Naive thymus-derived CD8-positive, alpha-beta T cell (primary cell): ENCODE results near the gene SCYGR5. TPM values are rescaled to one million over a fixed set of nuclear protein-coding genes. Genes with fewer than 3 reads are reported as not detected.

ENCODE experiments used
- ATAC-seq, 2 donors: fragments of 150-1000 bp; cut with Tn5 transposase in 1 of 2; sonication (Bioruptor Pico), chemical (Tn5 transposase) in 1 of 2; 1 replicate in 1 of 2; 2 replicates in 1 of 2; pipeline ENCODE4 v1.10.0; 2021; ENCODE audit warnings: mild to moderate bottlenecking in 2 of 2, moderate library complexity in 2 of 2
- POLR2A ChIA-PET: fragments of 350-600 bp; sonication (Branson Sonifier 250); formaldehyde crosslinking; loops from one replicate; lab custom pipeline; 2021; ENCODE audit warnings: antibody characterized with exemption; lab: Charles Lee
- DNase-seq, 10 donors: peaks; one replicate each; pipeline versions ENCODE4 v3.0.0 to v3.0.0-alpha.2; 2020 to 2022
- H3K27ac Mint-ChIP-seq, 10 donors: one replicate each; pipeline ENCODE4 v1.8.0; 2020 to 2022; ENCODE audit warnings: mild to moderate bottlenecking in 10 of 10, mixed read lengths in 10 of 10, moderate library complexity in 4 of 10, inconsistent platforms in 1 of 10
- H3K27me3 Mint-ChIP-seq, 5 donors: one replicate each; pipeline ENCODE4 v1.8.0; 2021 to 2022; ENCODE audit warnings: mixed read lengths in 5 of 5
- H3K36me3 Mint-ChIP-seq, 3 donors: one replicate each; pipeline ENCODE4 v1.8.0; 2020 to 2022; ENCODE audit warnings: mixed read lengths in 3 of 3, mild to moderate bottlenecking in 2 of 3, inconsistent platforms in 1 of 3
- H3K4me1 Mint-ChIP-seq, 4 donors: one replicate each; pipeline ENCODE4 v1.8.0; 2021 to 2022; ENCODE audit warnings: mixed read lengths in 4 of 4
- H3K4me3 Mint-ChIP-seq, 10 donors: one replicate each; pipeline ENCODE4 v1.8.0; 2020 to 2022; ENCODE audit warnings: mild to moderate bottlenecking in 10 of 10, mixed read lengths in 10 of 10, moderate library complexity in 6 of 10, inconsistent platforms in 1 of 10
- H3K9me3 Mint-ChIP-seq, 9 donors: one replicate each; pipeline ENCODE4 v1.8.0; 2020 to 2022; ENCODE audit warnings: mixed read lengths in 9 of 9, mild to moderate bottlenecking in 3 of 9, inconsistent platforms in 1 of 9, moderate library complexity in 1 of 9
- polyA plus RNA-seq, 3 donors: library from polyadenylated mRNA; unstranded; fragments of 300-500 nt; fragmentation: Illumina TruSeq; gene quantifications; one replicate each; pipeline ENCODE4 v1.2.3, GENCODE V29; 2021
- total RNA-seq, 8 experiments: library from RNA in 2 of 8; stranded (reverse) in 2 of 8; gene quantifications; one replicate each; pipeline ENCODE4 v1.2.3 and lab custom pipeline; 2021 to 2026

SCYGR5 gene
- total and polyA plus RNA-seq, 5 experiments from 2014 or later: not detected

GRCh38 chr2:227687189-227687588, 20.6 kb downstream of the SCYGR5 start:
- Mint-ChIP-seq H3K4me3 (no peak overlapping the region), H3K4me1 (no peaks in the 10 kb centered on the region), H3K36me3 (no peaks in the 10 kb centered on the region), H3K27me3 (peaks cover 11 to 53% (median 27%) of the 10 kb centered on the region in 5 donors), H3K27ac (no peak overlapping the region), H3K9me3 (peaks cover 0 to 2% (median 0%) of the 10 kb centered on the region in 9 donors)
- DNase-seq (no peak), ATAC-seq (no peak)
- POLR2A ChIA-PET: no interaction called here

GRCh38 chr2:227696990-227697679, 30.5 kb downstream of the SCYGR5 start:
- Mint-ChIP-seq H3K4me1 (no peaks in the 10 kb centered on the region), H3K36me3 (no peaks in the 10 kb centered on the region), H3K4me3 (no peak overlapping the region), H3K9me3 (no peaks in the 10 kb centered on the region), H3K27me3 (peaks cover 4 to 30% (median 9%) of the 10 kb centered on the region in 5 donors), H3K27ac (no peak overlapping the region)
- POLR2A ChIA-PET: no interaction called here
- DNase-seq: no peak
- no peak for ATAC-seq

GRCh38 chr2:227701556-227701955, 35.0 kb downstream of the SCYGR5 start:
- H3K36me3 Mint-ChIP-seq: no peaks in the 10 kb centered on the region
- POLR2A ChIA-PET: no interaction called here
- peaks cover 13 to 52% (median 17%) of the 10 kb centered on the region in 5 donors for H3K27me3 Mint-ChIP-seq
- no peaks in the 10 kb centered on the region for H3K4me1 Mint-ChIP-seq
- H3K27ac Mint-ChIP-seq: no peak overlapping the region
- DNase-seq (no peak), ATAC-seq (no peak)
- no peak overlapping the region for H3K4me3 Mint-ChIP-seq
- H3K9me3 Mint-ChIP-seq: no peaks in the 10 kb centered on the region

GRCh38 chr2:227703280-227703732, 36.7 kb downstream of the SCYGR5 start:
- H3K4me3 Mint-ChIP-seq: no peak overlapping the region
- no peak overlapping the region for H3K27ac Mint-ChIP-seq
- DNase-seq (no peak), ATAC-seq (no peak)
- POLR2A ChIA-PET: no interaction called here
- H3K36me3 Mint-ChIP-seq: no peaks in the 10 kb centered on the region
- no peaks in the 10 kb centered on the region for H3K9me3 Mint-ChIP-seq
- H3K4me1 Mint-ChIP-seq: no peaks in the 10 kb centered on the region
- peaks cover 17 to 60% (median 17%) of the 10 kb centered on the region in 5 donors for H3K27me3 Mint-ChIP-seq

GRCh38 chr2:227703961-227704360, 37.4 kb downstream of the SCYGR5 start:
- Mint-ChIP-seq H3K9me3 (no peaks in the 10 kb centered on the region), H3K36me3 (no peaks in the 10 kb centered on the region), H3K27me3 (peaks cover 16 to 61% (median 18%) of the 10 kb centered on the region in 5 donors), H3K4me3 (no peak overlapping the region), H3K4me1 (no peaks in the 10 kb centered on the region), H3K27ac (peak overlapping the region in 1 of 10 donors; percentile 1)
- no peak for DNase-seq
- POLR2A ChIA-PET: no interaction called here
- no peak for ATAC-seq

GRCh38 chr2:227706859-227707258, 40.3 kb downstream of the SCYGR5 start:
- DNase-seq: no peak
- no peak overlapping the region for H3K4me3 Mint-ChIP-seq
- no peaks in the 10 kb centered on the region for H3K36me3 Mint-ChIP-seq
- H3K27me3 Mint-ChIP-seq: peaks cover 5 to 47% (median 16%) of the 10 kb centered on the region in 5 donors
- POLR2A ChIA-PET: no interaction called here
- H3K4me1 Mint-ChIP-seq: no peaks in the 10 kb centered on the region
- H3K27ac Mint-ChIP-seq: no peak overlapping the region
- no peaks in the 10 kb centered on the region for H3K9me3 Mint-ChIP-seq
- ATAC-seq: no peak

- Mint-ChIP-seq H3K4me3 (no peak overlapping the region), H3K36me3 (no peaks in the 10 kb centered on the region)
- ATAC-seq: no peak
Observed at GRCh38 chr2:227707390-227707789, 40.8 kb downstream of the SCYGR5 start.

GRCh38 chr2:227710986-227711385, 44.4 kb downstream of the SCYGR5 start:
- Mint-ChIP-seq H3K4me1 (no peaks in the 10 kb centered on the region), H3K27ac (no peak overlapping the region), H3K4me3 (no peak overlapping the region), H3K27me3 (peaks cover 3 to 15% (median 5%) of the 10 kb centered on the region in 5 donors), H3K36me3 (no peaks in the 10 kb centered on the region), H3K9me3 (no peaks in the 10 kb centered on the region)
- ATAC-seq (no peak), DNase-seq (no peak)
- POLR2A ChIA-PET: no interaction called here

More at GRCh38 chr2:227707390-227707789, 40.8 kb downstream of the SCYGR5 start:
- H3K27me3 Mint-ChIP-seq: peaks cover 5 to 42% (median 17%) of the 10 kb centered on the region in 5 donors
- H3K27ac Mint-ChIP-seq: no peak overlapping the region
- H3K4me1 Mint-ChIP-seq: no peaks in the 10 kb centered on the region
- H3K9me3 Mint-ChIP-seq: no peaks in the 10 kb centered on the region
- no peak for DNase-seq
- POLR2A ChIA-PET: no interaction called here

GRCh38 chr2:227713291-227713690, 46.7 kb downstream of the SCYGR5 start:
- no peaks in the 10 kb centered on the region for H3K9me3 Mint-ChIP-seq
- no peak for ATAC-seq

GRCh38 chr2:227716501-227716900, 49.9 kb downstream of the SCYGR5 start:
- no peaks in the 10 kb centered on the region for H3K36me3 Mint-ChIP-seq
- no peak overlapping the region for H3K4me3 Mint-ChIP-seq
- POLR2A ChIA-PET: no interaction called here

More at GRCh38 chr2:227713291-227713690, 46.7 kb downstream of the SCYGR5 start:
- Mint-ChIP-seq H3K27me3 (peaks cover 6 to 16% (median 10%) of the 10 kb centered on the region in 5 donors), H3K36me3 (no peaks in the 10 kb centered on the region), H3K4me3 (no peak overlapping the region), H3K4me1 (peaks cover 0 to 8% (median 3%) of the 10 kb centered on the region in 4 donors), H3K27ac (peak overlapping the region in 1 of 10 donors; percentile 3)
- DNase-seq: no peak
- POLR2A ChIA-PET: no interaction called here

More at GRCh38 chr2:227716501-227716900, 49.9 kb downstream of the SCYGR5 start:
- H3K27ac Mint-ChIP-seq: no peak overlapping the region
- H3K9me3 Mint-ChIP-seq: no peaks in the 10 kb centered on the region
- ATAC-seq: no peak
- DNase-seq: no peak
- H3K27me3 Mint-ChIP-seq: peaks cover 11 to 24% (median 21%) of the 10 kb centered on the region in 5 donors
- peaks cover 0 to 8% (median 3%) of the 10 kb centered on the region in 4 donors for H3K4me1 Mint-ChIP-seq

Other genes with a start within 250 kb of the SCYGR5 start
- 10 to 100 TPM; 52.9 to 55.0 TPM for gene AGFG1, start 194.6 kb upstream of the SCYGR5 start, total RNA-seq
- gene AGFG1, start 194.6 kb upstream of the SCYGR5 start, polyA plus RNA-seq: 10 to 100 TPM; 11.8 to 41.5 (median 24.6) TPM
- gene SCYGR2, start 67.9 kb upstream of the SCYGR5 start, total RNA-seq: not detected
- gene SCYGR2, start 67.9 kb upstream of the SCYGR5 start, polyA plus RNA-seq: not detected
- gene SCYGR3, start 52.0 kb upstream of the SCYGR5 start, total RNA-seq: not detected
- gene SCYGR3, start 52.0 kb upstream of the SCYGR5 start, polyA plus RNA-seq: not detected
- not detected for gene SCYGR4, start 49.3 kb upstream of the SCYGR5 start, total RNA-seq
- gene SCYGR4, start 49.3 kb upstream of the SCYGR5 start, polyA plus RNA-seq: not detected
- gene SLC19A3, start 51.2 kb downstream of the SCYGR5 start, total RNA-seq: not detected
- not detected for gene SLC19A3, start 51.2 kb downstream of the SCYGR5 start, polyA plus RNA-seq
- not detected for gene SCYGR6, start 58.0 kb downstream of the SCYGR5 start, total RNA-seq
- gene SCYGR6, start 58.0 kb downstream of the SCYGR5 start, polyA plus RNA-seq: not detected
- gene SCYGR7, start 61.5 kb downstream of the SCYGR5 start, total RNA-seq: not detected
- not detected for gene SCYGR7, start 61.5 kb downstream of the SCYGR5 start, polyA plus RNA-seq
- gene SCYGR8, start 79.1 kb downstream of the SCYGR5 start, total RNA-seq: not detected
- gene SCYGR8, start 79.1 kb downstream of the SCYGR5 start, polyA plus RNA-seq: not detected
- gene CCL20, start 147.0 kb downstream of the SCYGR5 start, total RNA-seq: not detected
- gene CCL20, start 147.0 kb downstream of the SCYGR5 start, polyA plus RNA-seq: not detected
- not detected for gene DAW1, start 204.8 kb downstream of the SCYGR5 start, total RNA-seq
- not detected for gene DAW1, start 204.8 kb downstream of the SCYGR5 start, polyA plus RNA-seq